Measurements from ENCODE around the gene SH3BP1.

- TF ChIP-seq CTCF (IDR thresholded peaks at IDR 0.05; ENCODE audit: low read depth, low read length): no peak
- no peak for TF ChIP-seq EZH2phosphoT487 (IDR thresholded peaks at IDR 0.05; ENCODE audit: low read depth)
These were observed 65.2 kb downstream of the SH3BP1 start for GRCh38 chr22:37704645-37705044.
